HuH-7 (cell line): Measurements from ENCODE around the gene MYO10.

ENCODE experiments used
- DNase-seq: peaks from one replicate; pipeline ENCODE4 v3.0.0; 2011; ENCODE audit warnings: low spot score

The MYO10 gene

GRCh38 chr5:16812448-16812847 is 123.6 kb downstream of the MYO10 start:
- no peak for DNase-seq

- DNase-seq, result no peak
These were observed 125.8 kb downstream of the MYO10 start for GRCh38 chr5:16810208-16810854.

- no peak for DNase-seq
These were observed 126.5 kb downstream of the MYO10 start for GRCh38 chr5:16809395-16810207.

GRCh38 chr5:16809010-16809394 is 127.1 kb downstream of the MYO10 start:
- DNase-seq, result no peak

- no peak for DNase-seq
These were observed 128.1 kb downstream of the MYO10 start for GRCh38 chr5:16808021-16808420.

GRCh38 chr5:16807547-16807864 is 128.6 kb downstream of the MYO10 start:
- no peak for DNase-seq

- DNase-seq, result no peak
These were observed 129.2 kb downstream of the MYO10 start for GRCh38 chr5:16806711-16807546.

GRCh38 chr5:16805486-16805885 is 130.6 kb downstream of the MYO10 start:
- DNase-seq, result no peak

GRCh38 chr5:16803831-16804230 is 132.3 kb downstream of the MYO10 start:
- DNase-seq, result no peak

- no peak for DNase-seq
These were observed 135.6 kb downstream of the MYO10 start for GRCh38 chr5:16800477-16800876.

GRCh38 chr5:16799796-16800195 is 136.3 kb downstream of the MYO10 start:
- no peak for DNase-seq

GRCh38 chr5:16797951-16798350 is 138.1 kb downstream of the MYO10 start:
- no peak for DNase-seq

- no peak for DNase-seq
These were observed 141.7 kb downstream of the MYO10 start for GRCh38 chr5:16794269-16794913.

GRCh38 chr5:16792598-16793275 is 143.4 kb downstream of the MYO10 start:
- DNase-seq, result no peak

GRCh38 chr5:16791904-16792597 is 144.0 kb downstream of the MYO10 start:
- DNase-seq, result no peak

- peak; percentile 42 for DNase-seq
These were observed 144.9 kb downstream of the MYO10 start for GRCh38 chr5:16791036-16791705.

- no peak for DNase-seq
These were observed 147.1 kb downstream of the MYO10 start for GRCh38 chr5:16788957-16789356.

GRCh38 chr5:16787278-16787677 is 148.8 kb downstream of the MYO10 start:
- DNase-seq, result no peak

GRCh38 chr5:16784843-16785791 is 151.0 kb downstream of the MYO10 start:
- no peak for DNase-seq
